H9 (cell line): ENCODE data around the gene TRANK1. TPM values are rescaled to one million over a fixed set of nuclear protein-coding genes. Genes with fewer than 3 reads are reported as not detected.

Source experiments
- DNase-seq: peaks from one replicate; pipeline ENCODE4 v3.0.0-alpha.2; 2017
- H2AFZ ChIP-seq: one replicate; pipeline ENCODE4 v1.6.1; 2013; ENCODE audit warnings: mild to moderate bottlenecking, low read length, control low read depth, moderate library complexity
- H2AK5ac ChIP-seq: 2 replicates; pipeline ENCODE4 v1.6.1; 2013; ENCODE audit warnings: low read length, control low read depth, mixed read lengths; ENCODE audit not compliant: insufficient read length
- H2BK120ac ChIP-seq: one replicate; pipeline ENCODE4 v1.6.1; 2013; ENCODE audit warnings: low read depth, mild to moderate bottlenecking, low read length, control low read depth, inconsistent platforms; ENCODE audit not compliant: poor library complexity, severe bottlenecking
- H2BK12ac ChIP-seq: 2 replicates; pipeline ENCODE4 v1.6.1; 2013; ENCODE audit warnings: low read length, control low read depth, mixed read lengths, low read depth; ENCODE audit not compliant: insufficient read length
- H2BK15ac ChIP-seq: 2 replicates; pipeline ENCODE4 v1.6.1; 2013; ENCODE audit warnings: low read depth, low read length, control low read depth
- H2BK20ac ChIP-seq: one replicate; pipeline ENCODE4 v1.6.1; 2013; ENCODE audit warnings: low read depth, mild to moderate bottlenecking, low read length, control low read depth, inconsistent platforms; ENCODE audit not compliant: poor library complexity, severe bottlenecking
- H2BK5ac ChIP-seq: 2 replicates; pipeline ENCODE4 v1.6.1; 2013; ENCODE audit warnings: low read length, control low read depth, mixed read lengths; ENCODE audit not compliant: insufficient read length
- H3K14ac ChIP-seq: 2 replicates; pipeline ENCODE4 v1.6.1; 2013; ENCODE audit warnings: low read length, control low read depth; ENCODE audit not compliant: insufficient read depth
- H3K18ac ChIP-seq: 2 replicates; pipeline ENCODE4 v1.6.1; 2013; ENCODE audit warnings: low read depth, mild to moderate bottlenecking, mixed read lengths, low read length, control low read depth; ENCODE audit not compliant: insufficient read length
- H3K23ac ChIP-seq: 2 replicates; pipeline ENCODE4 v1.6.1; 2013; ENCODE audit warnings: low read length, control low read depth, mixed read lengths, low read depth; ENCODE audit not compliant: insufficient read length
- H3K23me2 ChIP-seq: 2 replicates; pipeline ENCODE4 v1.6.1; 2013; ENCODE audit warnings: low read depth, mild to moderate bottlenecking, mixed read lengths, low read length, control low read depth; ENCODE audit not compliant: insufficient read length, poor library complexity, severe bottlenecking
- H3K27ac ChIP-seq: 2 replicates; pipeline ENCODE4 v1.5.1; 2013; ENCODE audit warnings: low read length, control low read depth, mixed read lengths, low read depth; ENCODE audit not compliant: insufficient read length
- H3K27me3 ChIP-seq: 2 replicates; pipeline ENCODE4 v1.6.1; 2013; ENCODE audit warnings: low read length, control low read depth, inconsistent platforms; ENCODE audit not compliant: insufficient read depth
- H3K4ac ChIP-seq: 2 replicates; pipeline ENCODE4 v1.6.1; 2013; ENCODE audit warnings: low read depth, mild to moderate bottlenecking, control low read depth, inconsistent platforms, low read length, moderate library complexity
- H3K4me1 ChIP-seq: 2 replicates; pipeline ENCODE4 v1.6.1; 2013; ENCODE audit warnings: low read length, control low read depth, inconsistent platforms; ENCODE audit not compliant: insufficient read depth
- H3K4me2 ChIP-seq: 2 replicates; pipeline ENCODE4 v1.6.1; 2013; ENCODE audit warnings: low read length, control low read depth, mixed read lengths; ENCODE audit not compliant: insufficient read length, insufficient read depth
- H3K56ac ChIP-seq: 2 replicates; pipeline ENCODE4 v1.6.1; 2013; ENCODE audit warnings: low read depth, mild to moderate bottlenecking, mixed read lengths, low read length, control low read depth; ENCODE audit not compliant: insufficient read length
- H3K79me1 ChIP-seq: 2 replicates; pipeline ENCODE4 v1.6.1; 2013; ENCODE audit warnings: low read depth, mild to moderate bottlenecking, moderate library complexity, low read length, control low read depth, inconsistent platforms; ENCODE audit not compliant: insufficient read depth, poor library complexity, severe bottlenecking
- H3K79me2 ChIP-seq: 2 replicates; pipeline ENCODE4 v1.6.1; 2013; ENCODE audit warnings: low read length, control low read depth, inconsistent platforms; ENCODE audit not compliant: insufficient read depth
- H3K9ac ChIP-seq: 2 replicates; pipeline ENCODE4 v1.6.1; 2013; ENCODE audit warnings: low read length, control low read depth, mixed read lengths; ENCODE audit not compliant: insufficient read length; ENCODE audit errors: extremely low read depth
- H3K9me3 ChIP-seq: one replicate; pipeline ENCODE4 v1.6.1; 2013; ENCODE audit warnings: low read depth, low read length, inconsistent platforms; ENCODE audit not compliant: control insufficient read depth
- H3T11ph ChIP-seq: one replicate; pipeline ENCODE4 v1.6.1; 2013; ENCODE audit warnings: mild to moderate bottlenecking, low read length, control low read depth, inconsistent platforms
- H4K20me1 ChIP-seq: one replicate; pipeline ENCODE4 v1.6.1; 2013; ENCODE audit not compliant: control insufficient read depth, insufficient read length, insufficient read depth
- H4K5ac ChIP-seq: 2 replicates; pipeline ENCODE4 v1.6.1; 2013; ENCODE audit warnings: low read depth, mild to moderate bottlenecking, mixed read lengths, low read length, control low read depth; ENCODE audit not compliant: insufficient read length
- H4K8ac ChIP-seq: replicated peaks from 2 replicates; pipeline ENCODE4 v1.6.1; 2013; ENCODE audit warnings: low read length, control low read depth, mixed read lengths, low read depth; ENCODE audit not compliant: insufficient read length
- H4K91ac ChIP-seq: 2 replicates; pipeline ENCODE4 v1.6.1; 2013; ENCODE audit warnings: low read depth, mild to moderate bottlenecking, moderate library complexity, mixed read lengths, low read length, control low read depth; ENCODE audit not compliant: insufficient read length
- H3K27ac Mint-ChIP-seq, 3 experiments: 2 replicates in 2 of 3; 3 replicates in 1 of 3; pipeline ENCODE4 v1.8.0; 2020 to 2021; ENCODE audit warnings: mixed read lengths in 3 of 3, mild to moderate bottlenecking in 1 of 3, moderate library complexity in 1 of 3
- H3K27me3 Mint-ChIP-seq: 2 replicates; pipeline ENCODE4 v1.8.0; 2021; ENCODE audit warnings: low read depth, mild to moderate bottlenecking, moderate library complexity, mixed read lengths
- H3K36me3 Mint-ChIP-seq, 3 experiments: 2 replicates in 2 of 3; 3 replicates in 1 of 3; pipeline ENCODE4 v1.8.0; 2020 to 2021; ENCODE audit warnings: low read depth in 3 of 3, mixed read lengths in 3 of 3; ENCODE audit not compliant: insufficient read depth in 1 of 3
- H3K4me1 Mint-ChIP-seq, 2 experiments: 2 replicates each; pipeline ENCODE4 v1.8.0; 2020; ENCODE audit warnings: mixed read lengths in 2 of 2
- H3K4me3 Mint-ChIP-seq, 2 experiments: 2 replicates in 1 of 2; 3 replicates in 1 of 2; pipeline ENCODE4 v1.8.0; 2020 to 2021; ENCODE audit warnings: mild to moderate bottlenecking in 2 of 2, mixed read lengths in 2 of 2, moderate library complexity in 1 of 2
- H3K9me3 Mint-ChIP-seq, 2 experiments: 2 replicates in 1 of 2; 3 replicates in 1 of 2; pipeline ENCODE4 v1.8.0; 2020; ENCODE audit warnings: mild to moderate bottlenecking in 2 of 2, mixed read lengths in 2 of 2, moderate library complexity in 1 of 2
- WGBS: extraction: QIAGEN DNeasy Blood & Tissue Kit; methylation state at CpG from one replicate; pipeline ENCODE4 v1.1.7; 2013; ENCODE audit warnings: missing lambda C conversion rate, low lambda C conversion rate, mixed read lengths; ENCODE audit not compliant: insufficient read length; ENCODE audit errors: extremely low coverage; 5-methylcytosine and 5-hydroxymethylcytosine counted together
- total RNA-seq: library from RNA; stranded (reverse); gene quantifications from 2 replicates; pipeline ENCODE4 v1.2.1, GENCODE V29; 2021
- TF ChIP-seq, protein P1 (sequence below): fragments of 200-600 bp; sonication (generic); conservative IDR thresholded peaks from 3 replicates; pipeline ENCODE4 v1.8.0; 2021; ENCODE audit warnings: antibody characterized with exemption, mild to moderate bottlenecking

Gene TRANK1
- total RNA-seq, 1 experiment from 2014 or later: 5.9 TPM

DNA sequence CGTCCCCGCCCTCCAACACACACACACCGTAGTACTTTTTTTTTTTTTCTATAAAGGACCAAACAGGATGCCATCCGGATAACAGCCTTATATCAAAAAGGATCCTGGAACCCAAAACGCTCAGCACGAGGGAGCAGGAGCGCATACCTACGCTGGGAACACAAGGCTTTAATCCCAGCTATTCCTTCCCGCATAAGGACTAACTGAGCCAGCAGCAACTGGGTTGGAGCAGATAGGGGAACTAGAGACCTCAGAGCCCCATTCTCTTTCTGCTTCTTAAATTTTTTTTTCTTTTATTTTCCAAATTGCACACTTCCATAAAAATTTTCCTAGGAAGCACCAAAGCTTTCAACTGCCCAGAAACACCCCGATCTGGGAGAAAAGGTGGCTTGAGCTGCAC lies 1.3 kb downstream of the TRANK1 start:
- Histone ChIP-seq H2BK20ac (no peak overlapping the region), H3K56ac (no peak overlapping the region), H3K79me2 (no peaks in the 10 kb centered on the region), H3K4me1 (no peaks in the 10 kb centered on the region; the same call in 1 of the 2 replicates), H2BK15ac (no peak overlapping the region), H3K4me2 (peak overlapping the region; percentile 51), H2AFZ (no peak overlapping the region), H2BK5ac (no peak overlapping the region), H2BK12ac (no peak overlapping the region), H3K9me3 (no peaks in the 10 kb centered on the region), H4K20me1 (no peaks in the 10 kb centered on the region), H3K4ac (no peak overlapping the region), H2BK120ac (no peak overlapping the region), H4K91ac (no peak overlapping the region), H3K9ac (peak overlapping the region; percentile 9), H3T11ph (no peak overlapping the region), H3K14ac (peak overlapping the region; percentile 90; the same call in 1 of the 2 replicates), H3K79me1 (no peaks in the 10 kb centered on the region), H3K27ac (no peak overlapping the region), H3K23me2 (peaks cover 13% of the 10 kb centered on the region), H3K18ac (peak overlapping the region; percentile 84), H3K27me3 (peaks cover 4% of the 10 kb centered on the region; the same call in 1 of the 2 replicates), H3K23ac (no peak overlapping the region), H4K8ac (no peak overlapping the region), H2AK5ac (no peak overlapping the region), H4K5ac (no peak overlapping the region)
- no peak for DNase-seq
- peak overlapping the region; percentile 71 to 83 for H3K4me3 Mint-ChIP-seq
- no CpG with 5 or more reads among the region's 10 CpGs for WGBS
- H3K4me1 Mint-ChIP-seq: peaks cover 13 to 25% of the 10 kb centered on the region in 2 experiments; a peak in 3 of 4 replicates
- H3K27ac Mint-ChIP-seq: no peak overlapping the region
- H3K9me3 Mint-ChIP-seq: peaks cover 17 to 19% of the 10 kb centered on the region in 2 experiments
- peaks cover 44% of the 10 kb centered on the region for H3K27me3 Mint-ChIP-seq
- peaks cover 5 to 21% (median 14%) of the 10 kb centered on the region in 3 experiments for H3K36me3 Mint-ChIP-seq
- TF ChIP-seq, protein P1, sequence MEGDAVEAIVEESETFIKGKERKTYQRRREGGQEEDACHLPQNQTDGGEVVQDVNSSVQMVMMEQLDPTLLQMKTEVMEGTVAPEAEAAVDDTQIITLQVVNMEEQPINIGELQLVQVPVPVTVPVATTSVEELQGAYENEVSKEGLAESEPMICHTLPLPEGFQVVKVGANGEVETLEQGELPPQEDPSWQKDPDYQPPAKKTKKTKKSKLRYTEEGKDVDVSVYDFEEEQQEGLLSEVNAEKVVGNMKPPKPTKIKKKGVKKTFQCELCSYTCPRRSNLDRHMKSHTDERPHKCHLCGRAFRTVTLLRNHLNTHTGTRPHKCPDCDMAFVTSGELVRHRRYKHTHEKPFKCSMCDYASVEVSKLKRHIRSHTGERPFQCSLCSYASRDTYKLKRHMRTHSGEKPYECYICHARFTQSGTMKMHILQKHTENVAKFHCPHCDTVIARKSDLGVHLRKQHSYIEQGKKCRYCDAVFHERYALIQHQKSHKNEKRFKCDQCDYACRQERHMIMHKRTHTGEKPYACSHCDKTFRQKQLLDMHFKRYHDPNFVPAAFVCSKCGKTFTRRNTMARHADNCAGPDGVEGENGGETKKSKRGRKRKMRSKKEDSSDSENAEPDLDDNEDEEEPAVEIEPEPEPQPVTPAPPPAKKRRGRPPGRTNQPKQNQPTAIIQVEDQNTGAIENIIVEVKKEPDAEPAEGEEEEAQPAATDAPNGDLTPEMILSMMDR: no peak
